HEK293 (cell line): ENCODE results near the gene NCKAP5.

Source experiments
- CTCF ChIA-PET: fragments of 350-600 bp; formaldehyde crosslinking; extraction: SDS; loops from one replicate; lab custom pipeline; 2021; ENCODE audit warnings: antibody characterized with exemption; lab: Yijun Ruan, JAX
- POLR2A ChIA-PET: fragments of 300-600 bp; formaldehyde crosslinking; extraction: SDS; loops from one replicate; lab custom pipeline; 2020; ENCODE audit warnings: antibody characterized with exemption, inconsistent platforms; lab: Yijun Ruan, JAX
- H3K27ac ChIP-seq: fragments of 200-500 bp; sonication (Bioruptor generic); 2 replicates; pipeline ENCODE4 v1.5.1; 2014; ENCODE audit warnings: low read depth, low read length, control low read depth, inconsistent platforms; ENCODE audit errors: extremely low read depth
- H3K36me3 ChIP-seq, 2 experiments: fragments of 200-500 bp in 1 of 2; sonication (Bioruptor generic) in 1 of 2; 1 replicate in 1 of 2; 2 replicates in 1 of 2; pipeline ENCODE4 v1.5.1; 2014 to 2017; ENCODE audit warnings: inconsistent platforms in 2 of 2, low read length in 2 of 2; ENCODE audit not compliant: control insufficient read depth in 2 of 2, insufficient read depth in 1 of 2
- H3K4me1 ChIP-seq: fragments of 200-500 bp; sonication (Bioruptor generic); 2 replicates; pipeline ENCODE4 v1.5.1; 2014; ENCODE audit warnings: mild to moderate bottlenecking, low read length, inconsistent platforms; ENCODE audit not compliant: control insufficient read depth, insufficient read depth
- H3K4me3 ChIP-seq: 2 replicates; pipeline ENCODE4 v1.5.1; 2011; ENCODE audit warnings: low read depth, mild to moderate bottlenecking, control low read depth, low read length, moderate library complexity
- H3K9me3 ChIP-seq: fragments of 200-500 bp; sonication (Bioruptor generic); 2 replicates; pipeline ENCODE4 v1.5.1; 2014; ENCODE audit warnings: low read depth, low read length, inconsistent platforms; ENCODE audit not compliant: control insufficient read depth, insufficient read depth
- GLI2 ChIP-seq: fragments of 450-650 bp; formaldehyde crosslinking; IDR thresholded peaks from 2 replicates; pipeline ENCODE4; 2017; ENCODE audit warnings: missing biosample characterization, missing genetic modification characterization, low read depth, borderline replicate concordance
- MYNN ChIP-seq: fragments of 450-650 bp; formaldehyde crosslinking; IDR thresholded peaks from 2 replicates; pipeline ENCODE4 v1.5.1; 2016; ENCODE audit warnings: missing biosample characterization, missing genetic modification characterization, borderline replicate concordance
- YY2 ChIP-seq: fragments of 450-650 bp; formaldehyde crosslinking; IDR thresholded peaks from 2 replicates; pipeline ENCODE4 v1.5.1; 2016; ENCODE audit warnings: missing biosample characterization, missing genetic modification characterization
- ZBTB8A ChIP-seq: fragments of 450-650 bp; formaldehyde crosslinking; IDR thresholded peaks from 2 replicates; pipeline ENCODE4 v1.5.1; 2016; ENCODE audit warnings: missing biosample characterization, missing genetic modification characterization
- ZNF133 ChIP-seq: fragments of 450-650 bp; formaldehyde crosslinking; IDR thresholded peaks from 2 replicates; pipeline ENCODE4 v1.5.1; 2016; ENCODE audit warnings: missing biosample characterization, missing genetic modification characterization
- ZNF140 ChIP-seq: fragments of 450-650 bp; formaldehyde crosslinking; IDR thresholded peaks from 2 replicates; pipeline ENCODE4 v1.5.1; 2016; ENCODE audit warnings: missing biosample characterization, missing genetic modification characterization
- ZNF2 ChIP-seq: fragments of 450-650 bp; formaldehyde crosslinking; IDR thresholded peaks from 2 replicates; pipeline ENCODE4 v1.5.1; 2016; ENCODE audit warnings: missing biosample characterization, missing genetic modification characterization
- ZNF202 ChIP-seq: fragments of 450-650 bp; formaldehyde crosslinking; IDR thresholded peaks from 2 replicates; pipeline ENCODE4 v1.5.1; 2016; ENCODE audit warnings: missing biosample characterization, missing genetic modification characterization, borderline replicate concordance
- ZNF394 ChIP-seq: fragments of 450-650 bp; formaldehyde crosslinking; IDR thresholded peaks from 2 replicates; pipeline ENCODE4 v1.5.1; 2016; ENCODE audit warnings: missing biosample characterization, missing genetic modification characterization, mild to moderate bottlenecking, moderate library complexity, borderline replicate concordance
- ZNF621 ChIP-seq: fragments of 450-650 bp; formaldehyde crosslinking; IDR thresholded peaks from 2 replicates; pipeline ENCODE4 v1.5.1; 2017; ENCODE audit warnings: missing biosample characterization, missing genetic modification characterization
- ZNF623 ChIP-seq: fragments of 450-650 bp; formaldehyde crosslinking; IDR thresholded peaks from 2 replicates; pipeline ENCODE4 v1.5.1; 2016; ENCODE audit warnings: missing biosample characterization, missing genetic modification characterization
- ZNF624 ChIP-seq: fragments of 450-650 bp; formaldehyde crosslinking; IDR thresholded peaks from 2 replicates; pipeline ENCODE4 v1.5.1; 2017; ENCODE audit warnings: missing biosample characterization, missing genetic modification characterization
- ZNF658 ChIP-seq: fragments of 450-650 bp; formaldehyde crosslinking; IDR thresholded peaks from 2 replicates; pipeline ENCODE4; 2016; ENCODE audit warnings: missing biosample characterization, missing genetic modification characterization
- ZNF830 ChIP-seq: fragments of 450-650 bp; IDR thresholded peaks from 2 replicates; pipeline ENCODE4 v1.5.0; 2018; ENCODE audit warnings: missing biosample characterization, missing genetic modification characterization, low read depth, mild to moderate bottlenecking, moderate library complexity
- TF ChIP-seq, protein P1 (sequence below): fragments of 450-650 bp; formaldehyde crosslinking; IDR thresholded peaks from 2 replicates; pipeline ENCODE4 v1.5.1; 2016; ENCODE audit warnings: missing biosample characterization, missing genetic modification characterization
- TF ChIP-seq, protein P2 (sequence below): fragments of 450-650 bp; formaldehyde crosslinking; conservative IDR thresholded peaks from 2 replicates; pipeline ENCODE4 v1.5.1; 2016; ENCODE audit warnings: low read depth, missing biosample characterization, missing genetic modification characterization
- TF ChIP-seq, protein P3 (sequence below): fragments of 450-650 bp; formaldehyde crosslinking; IDR thresholded peaks from 2 replicates; pipeline ENCODE4 v1.5.1; 2017; ENCODE audit warnings: missing biosample characterization, missing genetic modification characterization
- TF ChIP-seq, protein P4 (sequence below): fragments of 450-650 bp; formaldehyde crosslinking; IDR thresholded peaks from 2 replicates; pipeline ENCODE4 v1.5.1; 2017; ENCODE audit warnings: missing biosample characterization, missing genetic modification characterization
- TF ChIP-seq, protein P5 (sequence below): fragments of 450-650 bp; formaldehyde crosslinking; IDR thresholded peaks from 2 replicates; pipeline ENCODE4 v1.5.1; 2016; ENCODE audit warnings: missing biosample characterization, missing genetic modification characterization

The NCKAP5 gene

DNA sequence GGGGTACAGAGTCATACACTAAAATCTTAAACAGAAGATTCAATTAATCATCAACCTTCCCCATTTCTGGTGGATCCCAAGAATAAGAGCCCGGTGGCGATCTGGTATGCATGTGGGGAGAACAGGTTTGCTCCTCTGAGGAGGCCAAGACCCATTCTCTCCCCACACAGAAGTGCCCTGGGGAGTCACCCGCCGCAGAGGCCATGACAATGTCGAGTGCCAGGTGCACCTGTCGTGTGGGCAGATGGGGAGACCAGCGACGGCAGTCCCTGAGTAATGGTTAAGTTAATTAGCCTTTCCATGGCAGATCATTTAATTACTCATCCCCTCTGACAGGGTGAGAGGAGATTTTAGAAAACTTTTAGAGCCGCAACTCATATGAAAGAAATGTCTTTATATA is 345.0 kb downstream of the NCKAP5 start:
- POLR2A ChIA-PET: no interaction called here
- TF ChIP-seq, protein P1, sequence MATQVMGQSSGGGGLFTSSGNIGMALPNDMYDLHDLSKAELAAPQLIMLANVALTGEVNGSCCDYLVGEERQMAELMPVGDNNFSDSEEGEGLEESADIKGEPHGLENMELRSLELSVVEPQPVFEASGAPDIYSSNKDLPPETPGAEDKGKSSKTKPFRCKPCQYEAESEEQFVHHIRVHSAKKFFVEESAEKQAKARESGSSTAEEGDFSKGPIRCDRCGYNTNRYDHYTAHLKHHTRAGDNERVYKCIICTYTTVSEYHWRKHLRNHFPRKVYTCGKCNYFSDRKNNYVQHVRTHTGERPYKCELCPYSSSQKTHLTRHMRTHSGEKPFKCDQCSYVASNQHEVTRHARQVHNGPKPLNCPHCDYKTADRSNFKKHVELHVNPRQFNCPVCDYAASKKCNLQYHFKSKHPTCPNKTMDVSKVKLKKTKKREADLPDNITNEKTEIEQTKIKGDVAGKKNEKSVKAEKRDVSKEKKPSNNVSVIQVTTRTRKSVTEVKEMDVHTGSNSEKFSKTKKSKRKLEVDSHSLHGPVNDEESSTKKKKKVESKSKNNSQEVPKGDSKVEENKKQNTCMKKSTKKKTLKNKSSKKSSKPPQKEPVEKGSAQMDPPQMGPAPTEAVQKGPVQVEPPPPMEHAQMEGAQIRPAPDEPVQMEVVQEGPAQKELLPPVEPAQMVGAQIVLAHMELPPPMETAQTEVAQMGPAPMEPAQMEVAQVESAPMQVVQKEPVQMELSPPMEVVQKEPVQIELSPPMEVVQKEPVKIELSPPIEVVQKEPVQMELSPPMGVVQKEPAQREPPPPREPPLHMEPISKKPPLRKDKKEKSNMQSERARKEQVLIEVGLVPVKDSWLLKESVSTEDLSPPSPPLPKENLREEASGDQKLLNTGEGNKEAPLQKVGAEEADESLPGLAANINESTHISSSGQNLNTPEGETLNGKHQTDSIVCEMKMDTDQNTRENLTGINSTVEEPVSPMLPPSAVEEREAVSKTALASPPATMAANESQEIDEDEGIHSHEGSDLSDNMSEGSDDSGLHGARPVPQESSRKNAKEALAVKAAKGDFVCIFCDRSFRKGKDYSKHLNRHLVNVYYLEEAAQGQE: no peak
- TF ChIP-seq GLI2 (tag by site-specific recombination): no peak
- no peak for TF ChIP-seq ZNF394
- TF ChIP-seq, protein P2, sequence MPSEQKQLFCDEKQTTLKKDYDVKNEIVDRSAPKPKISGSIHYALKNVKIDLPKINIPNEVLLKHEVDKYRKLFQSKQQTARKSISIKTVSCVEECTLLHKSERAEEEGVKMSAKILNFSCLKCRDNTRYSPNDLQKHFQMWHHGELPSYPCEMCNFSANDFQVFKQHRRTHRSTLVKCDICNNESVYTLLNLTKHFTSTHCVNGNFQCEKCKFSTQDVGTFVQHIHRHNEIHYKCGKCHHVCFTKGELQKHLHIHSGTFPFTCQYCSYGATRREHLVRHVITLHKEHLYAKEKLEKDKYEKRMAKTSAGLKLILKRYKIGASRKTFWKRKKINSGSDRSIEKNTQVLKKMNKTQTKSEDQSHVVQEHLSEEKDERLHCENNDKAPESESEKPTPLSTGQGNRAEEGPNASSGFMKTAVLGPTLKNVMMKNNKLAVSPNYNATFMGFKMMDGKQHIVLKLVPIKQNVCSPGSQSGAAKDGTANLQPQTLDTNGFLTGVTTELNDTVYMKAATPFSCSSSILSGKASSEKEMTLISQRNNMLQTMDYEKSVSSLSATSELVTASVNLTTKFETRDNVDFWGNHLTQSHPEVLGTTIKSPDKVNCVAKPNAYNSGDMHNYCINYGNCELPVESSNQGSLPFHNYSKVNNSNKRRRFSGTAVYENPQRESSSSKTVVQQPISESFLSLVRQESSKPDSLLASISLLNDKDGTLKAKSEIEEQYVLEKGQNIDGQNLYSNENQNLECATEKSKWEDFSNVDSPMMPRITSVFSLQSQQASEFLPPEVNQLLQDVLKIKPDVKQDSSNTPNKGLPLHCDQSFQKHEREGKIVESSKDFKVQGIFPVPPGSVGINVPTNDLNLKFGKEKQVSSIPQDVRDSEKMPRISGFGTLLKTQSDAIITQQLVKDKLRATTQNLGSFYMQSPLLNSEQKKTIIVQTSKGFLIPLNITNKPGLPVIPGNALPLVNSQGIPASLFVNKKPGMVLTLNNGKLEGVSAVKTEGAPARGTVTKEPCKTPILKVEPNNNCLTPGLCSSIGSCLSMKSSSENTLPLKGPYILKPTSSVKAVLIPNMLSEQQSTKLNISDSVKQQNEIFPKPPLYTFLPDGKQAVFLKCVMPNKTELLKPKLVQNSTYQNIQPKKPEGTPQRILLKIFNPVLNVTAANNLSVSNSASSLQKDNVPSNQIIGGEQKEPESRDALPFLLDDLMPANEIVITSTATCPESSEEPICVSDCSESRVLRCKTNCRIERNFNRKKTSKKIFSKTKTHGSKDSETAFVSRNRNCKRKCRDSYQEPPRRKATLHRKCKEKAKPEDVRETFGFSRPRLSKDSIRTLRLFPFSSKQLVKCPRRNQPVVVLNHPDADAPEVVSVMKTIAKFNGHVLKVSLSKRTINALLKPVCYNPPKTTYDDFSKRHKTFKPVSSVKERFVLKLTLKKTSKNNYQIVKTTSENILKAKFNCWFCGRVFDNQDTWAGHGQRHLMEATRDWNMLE: no peak
- TF ChIP-seq, all 188 proteins: peak for 0
- no peaks in the 10 kb centered on the region for H3K36me3 ChIP-seq
- H3K4me1 ChIP-seq: peaks cover 2% of the 10 kb centered on the region; the same call in 1 of the 2 replicates
- no peaks in the 10 kb centered on the region for H3K9me3 ChIP-seq
- no peak overlapping the region for H3K4me3 ChIP-seq
- no peak overlapping the region for H3K27ac ChIP-seq
- CTCF ChIA-PET: no interaction called here

DNA sequence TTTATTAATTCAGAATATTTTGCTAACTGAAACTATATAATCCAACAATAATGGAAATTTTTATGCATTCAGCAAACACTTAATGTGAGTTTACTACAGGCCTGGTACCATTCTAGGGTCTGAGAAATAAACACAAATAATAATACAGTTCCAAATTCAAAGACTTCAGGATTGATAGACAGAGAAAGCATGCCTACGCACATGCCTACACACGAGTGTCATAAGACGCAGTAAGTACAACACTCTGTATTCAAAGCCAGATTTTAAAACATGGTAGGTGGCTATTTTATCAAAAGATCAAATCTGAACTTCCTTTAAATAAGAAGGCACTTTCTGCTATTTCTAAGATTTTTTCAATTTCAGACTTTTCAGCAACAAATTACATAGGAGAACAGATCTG is 346.9 kb downstream of the NCKAP5 start:
- Histone ChIP-seq H3K4me1 (no peaks in the 10 kb centered on the region), H3K4me3 (no peak overlapping the region), H3K36me3 (no peaks in the 10 kb centered on the region), H3K27ac (no peak overlapping the region)
- CTCF ChIA-PET: no interaction called here
- POLR2A ChIA-PET: no interaction called here
- no peak for TF ChIP-seq ZNF133
- no peak for TF ChIP-seq ZBTB8A (tag by site-specific recombination)
- no peak for TF ChIP-seq ZNF623 (tag by site-specific recombination)
- TF ChIP-seq ZNF394: no peak
- no peak for TF ChIP-seq ZNF830 (tag by site-specific recombination)
- no peak for TF ChIP-seq ZNF140 (tag by site-specific recombination)
- TF ChIP-seq, protein P3, sequence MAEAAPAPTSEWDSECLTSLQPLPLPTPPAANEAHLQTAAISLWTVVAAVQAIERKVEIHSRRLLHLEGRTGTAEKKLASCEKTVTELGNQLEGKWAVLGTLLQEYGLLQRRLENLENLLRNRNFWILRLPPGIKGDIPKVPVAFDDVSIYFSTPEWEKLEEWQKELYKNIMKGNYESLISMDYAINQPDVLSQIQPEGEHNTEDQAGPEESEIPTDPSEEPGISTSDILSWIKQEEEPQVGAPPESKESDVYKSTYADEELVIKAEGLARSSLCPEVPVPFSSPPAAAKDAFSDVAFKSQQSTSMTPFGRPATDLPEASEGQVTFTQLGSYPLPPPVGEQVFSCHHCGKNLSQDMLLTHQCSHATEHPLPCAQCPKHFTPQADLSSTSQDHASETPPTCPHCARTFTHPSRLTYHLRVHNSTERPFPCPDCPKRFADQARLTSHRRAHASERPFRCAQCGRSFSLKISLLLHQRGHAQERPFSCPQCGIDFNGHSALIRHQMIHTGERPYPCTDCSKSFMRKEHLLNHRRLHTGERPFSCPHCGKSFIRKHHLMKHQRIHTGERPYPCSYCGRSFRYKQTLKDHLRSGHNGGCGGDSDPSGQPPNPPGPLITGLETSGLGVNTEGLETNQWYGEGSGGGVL (tag by site-specific recombination): no peak
- no peak for TF ChIP-seq ZNF2
- TF ChIP-seq, all 188 proteins: peak for 0
- no peaks in the 10 kb centered on the region for H3K9me3 ChIP-seq

DNA sequence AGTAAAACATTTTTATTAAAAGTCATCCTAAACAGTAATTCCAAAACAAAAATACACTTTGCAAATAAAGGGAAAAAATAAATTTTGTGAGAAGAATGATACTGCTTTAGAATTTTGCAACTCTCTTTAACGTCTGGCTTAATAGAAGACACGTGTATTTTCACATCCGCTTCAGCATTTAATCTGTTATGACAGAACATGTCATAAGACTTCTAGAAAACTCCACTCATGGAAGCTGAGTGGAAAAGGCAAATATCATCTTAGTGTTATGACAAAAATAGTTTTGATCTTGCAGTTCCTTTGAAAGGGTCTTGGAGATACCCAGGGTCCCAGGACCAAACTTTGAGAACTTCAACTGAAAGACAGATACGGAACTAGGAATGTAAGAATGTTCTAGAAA is 350.1 kb downstream of the NCKAP5 start:
- ChIA-PET CTCF (interaction anchor here (0.5 kb wide), 1 partner anchor 25 kb away, joined by 3 read pairs; no protein-coding TSS in a partner anchor), POLR2A (no interaction called here)
- no peak for TF ChIP-seq ZNF658
- TF ChIP-seq, protein P4, sequence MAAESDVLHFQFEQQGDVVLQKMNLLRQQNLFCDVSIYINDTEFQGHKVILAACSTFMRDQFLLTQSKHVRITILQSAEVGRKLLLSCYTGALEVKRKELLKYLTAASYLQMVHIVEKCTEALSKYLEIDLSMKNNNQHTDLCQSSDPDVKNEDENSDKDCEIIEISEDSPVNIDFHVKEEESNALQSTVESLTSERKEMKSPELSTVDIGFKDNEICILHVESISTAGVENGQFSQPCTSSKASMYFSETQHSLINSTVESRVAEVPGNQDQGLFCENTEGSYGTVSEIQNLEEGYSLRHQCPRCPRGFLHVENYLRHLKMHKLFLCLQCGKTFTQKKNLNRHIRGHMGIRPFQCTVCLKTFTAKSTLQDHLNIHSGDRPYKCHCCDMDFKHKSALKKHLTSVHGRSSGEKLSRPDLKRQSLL (tag by site-specific recombination): no peak
- TF ChIP-seq ZNF621: no peak
- no peak for TF ChIP-seq ZNF133
- no peak for TF ChIP-seq ZNF202
- TF ChIP-seq MYNN: no peak
- no peak for TF ChIP-seq YY2 (tag by site-specific recombination)
- no peak for TF ChIP-seq ZNF624 (tag by site-specific recombination)
- TF ChIP-seq, protein P5, sequence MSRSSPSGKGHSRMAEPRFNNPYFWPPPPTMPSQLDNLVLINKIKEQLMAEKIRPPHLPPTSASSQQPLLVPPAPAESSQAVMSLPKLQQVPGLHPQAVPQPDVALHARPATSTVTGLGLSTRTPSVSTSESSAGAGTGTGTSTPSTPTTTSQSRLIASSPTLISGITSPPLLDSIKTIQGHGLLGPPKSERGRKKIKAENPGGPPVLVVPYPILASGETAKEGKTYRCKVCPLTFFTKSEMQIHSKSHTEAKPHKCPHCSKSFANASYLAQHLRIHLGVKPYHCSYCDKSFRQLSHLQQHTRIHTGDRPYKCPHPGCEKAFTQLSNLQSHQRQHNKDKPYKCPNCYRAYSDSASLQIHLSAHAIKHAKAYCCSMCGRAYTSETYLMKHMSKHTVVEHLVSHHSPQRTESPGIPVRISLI (tag by site-specific recombination): no peak
- no peak overlapping the region for H3K27ac ChIP-seq
- H3K4me1 ChIP-seq: no peaks in the 10 kb centered on the region
- H3K9me3 ChIP-seq: no peaks in the 10 kb centered on the region
- H3K4me3 ChIP-seq: no peak overlapping the region
- no peaks in the 10 kb centered on the region for H3K36me3 ChIP-seq
